HG03520 (cell line): ENCODE results near the gene STXBP1.
A peak's percentile ranks its signal among the peaks of the same experiment; 100 is the strongest.

Experiments
- ATAC-seq: cut with Tn5 transposase; IDR thresholded peaks from one replicate; pipeline ENCODE4 v1.9.1; 2021; ENCODE audit warnings: mild to moderate bottlenecking, moderate library complexity; ENCODE audit not compliant: unreplicated experiment

STXBP1 gene

GRCh38 chr9:127731938-127732337 lies 119.9 kb downstream of the STXBP1 start:
- ATAC-seq: no peak

GRCh38 chr9:127732444-127732843 lies 120.4 kb downstream of the STXBP1 start:
- no peak for ATAC-seq

- ATAC-seq: no peak
These were observed 121.5 kb downstream of the STXBP1 start for GRCh38 chr9:127733614-127734013.

GRCh38 chr9:127734247-127734746 lies 122.2 kb downstream of the STXBP1 start:
- no peak for ATAC-seq

GRCh38 chr9:127734747-127735529 lies 122.9 kb downstream of the STXBP1 start, which contains the start of gene TOR2A:
Gene TOR2A (minus strand): TSS chr9:127735294. CDS start chr9:127735270, 24 bp downstream.
- ATAC-seq: peak; percentile 83

GRCh38 chr9:127735530-127736185 lies 123.6 kb downstream of the STXBP1 start:
- ATAC-seq: no peak

DNA sequence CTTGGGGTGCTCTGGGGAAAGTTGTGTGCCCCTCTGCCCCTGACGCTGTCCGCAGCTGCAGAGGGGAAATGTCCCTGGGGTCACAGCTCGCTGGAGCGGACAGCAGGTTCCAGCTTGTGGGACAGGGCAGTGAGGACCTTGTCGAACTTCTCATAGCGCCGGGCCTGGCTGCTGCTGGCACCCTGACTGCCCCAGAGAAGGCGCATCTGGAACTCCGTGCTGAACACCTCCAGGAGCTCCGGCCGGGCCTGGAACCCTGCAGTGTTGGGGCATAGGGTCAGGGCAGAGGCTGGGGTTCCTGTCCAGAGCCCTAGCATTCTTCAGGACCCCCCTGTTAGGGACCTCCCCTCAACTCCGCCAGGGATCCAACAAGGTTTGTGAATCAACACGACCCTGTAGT lies 126.6 kb downstream of the STXBP1 start:
- ATAC-seq: no peak

GRCh38 chr9:127739614-127740330 lies 127.7 kb downstream of the STXBP1 start:
- no peak for ATAC-seq

DNA sequence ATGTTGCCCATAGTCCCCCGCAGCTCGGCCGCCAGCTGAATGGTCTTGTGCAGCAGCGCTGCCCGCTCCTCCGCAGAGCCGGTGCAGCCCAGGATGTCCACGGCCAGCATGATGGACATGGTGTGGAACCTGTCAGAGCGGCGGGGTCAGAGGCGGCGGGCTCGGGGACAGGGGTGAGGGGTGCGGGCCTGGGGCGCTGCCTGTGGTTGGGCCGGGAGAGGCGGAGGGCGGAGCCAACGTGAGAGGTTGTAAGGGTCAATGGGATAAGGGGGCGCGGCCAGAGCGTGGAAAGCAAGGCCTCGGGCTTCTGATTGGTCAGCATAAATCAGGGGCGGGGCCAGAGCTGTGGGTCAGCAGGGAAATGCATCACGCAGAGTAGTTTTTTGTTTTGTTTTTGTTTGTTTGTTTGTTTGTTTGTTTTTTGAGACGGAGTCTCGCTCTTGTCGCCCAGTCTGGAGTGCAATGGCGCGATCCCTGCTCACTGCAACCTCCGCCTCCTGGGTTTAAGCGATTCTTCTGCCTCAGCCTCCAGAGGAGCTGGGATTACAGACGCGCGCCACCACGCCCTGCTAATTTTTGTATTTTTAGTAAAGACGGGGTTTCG lies 129.9 kb downstream of the STXBP1 start:
- no peak for ATAC-seq
